VCaP (cell line): Measurements from ENCODE around the gene DOCK4.
A peak's percentile ranks its signal among the peaks of the same experiment; 100 is the strongest.

Source experiments
- H3K27ac ChIP-seq: fragments of 450-650 bp; 2 replicates; pipeline ENCODE4 v1.5.1; 2017
- CTCF ChIP-seq: fragments of 450-650 bp; conservative IDR thresholded peaks from 2 replicates; pipeline ENCODE4 v1.5.1; 2017; ENCODE audit warnings: mild to moderate bottlenecking, moderate library complexity

Gene DOCK4

DNA sequence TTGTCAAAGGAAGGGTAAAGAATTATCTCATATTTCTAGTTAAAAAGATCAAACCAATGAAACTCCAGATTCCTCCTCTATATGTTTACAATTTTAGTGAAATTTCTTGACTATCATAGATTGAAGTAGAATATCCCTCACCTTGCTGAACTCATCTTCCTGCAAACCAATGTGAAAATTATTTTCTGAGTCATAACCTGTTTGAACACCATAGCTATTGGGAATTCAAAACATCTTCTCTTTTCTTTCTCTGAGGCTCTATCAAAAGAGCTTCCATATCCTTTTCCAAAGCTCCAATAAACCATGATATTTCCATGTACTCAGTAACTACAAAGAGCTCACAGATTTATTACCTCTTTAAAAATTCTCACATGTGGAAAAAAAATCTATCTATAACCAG is 134.3 kb downstream of the DOCK4 start:
- H3K27ac ChIP-seq = no peak overlapping the region
- no peak for TF ChIP-seq CTCF

DNA sequence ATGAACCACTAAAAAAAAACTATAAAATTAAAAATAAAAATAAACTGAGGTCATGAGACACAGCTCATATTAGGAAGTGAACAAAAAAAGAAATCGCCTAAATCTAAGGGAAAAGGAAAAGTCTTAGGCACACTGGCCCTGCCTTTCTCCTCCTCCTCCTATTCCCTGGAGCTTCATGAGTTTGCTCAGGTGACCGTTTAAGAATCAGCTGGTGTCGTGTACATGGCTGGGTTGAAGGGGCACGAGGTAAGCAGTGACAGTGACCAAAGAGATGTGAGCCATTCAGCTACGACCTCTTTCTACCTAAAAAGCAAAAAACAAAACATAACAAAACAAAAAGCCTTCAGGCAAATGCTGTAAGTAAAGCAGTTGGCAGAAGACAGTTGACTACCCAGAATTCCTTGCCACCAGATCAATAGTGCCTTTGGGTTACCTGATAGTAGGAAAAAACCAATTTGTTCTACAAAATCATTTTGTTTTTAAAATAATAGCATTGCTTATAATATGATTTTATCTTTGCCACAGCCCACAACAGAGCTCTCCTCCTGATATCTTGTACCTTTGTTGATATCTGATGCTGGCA is 135.4 kb downstream of the DOCK4 start:
- TF ChIP-seq CTCF = no peak
- no peak overlapping the region for H3K27ac ChIP-seq

- TF ChIP-seq CTCF = no peak
- H3K27ac ChIP-seq = no peak overlapping the region
Measured at GRCh38 chr7:112069879-112070321, 136.3 kb downstream of the DOCK4 start.

DNA sequence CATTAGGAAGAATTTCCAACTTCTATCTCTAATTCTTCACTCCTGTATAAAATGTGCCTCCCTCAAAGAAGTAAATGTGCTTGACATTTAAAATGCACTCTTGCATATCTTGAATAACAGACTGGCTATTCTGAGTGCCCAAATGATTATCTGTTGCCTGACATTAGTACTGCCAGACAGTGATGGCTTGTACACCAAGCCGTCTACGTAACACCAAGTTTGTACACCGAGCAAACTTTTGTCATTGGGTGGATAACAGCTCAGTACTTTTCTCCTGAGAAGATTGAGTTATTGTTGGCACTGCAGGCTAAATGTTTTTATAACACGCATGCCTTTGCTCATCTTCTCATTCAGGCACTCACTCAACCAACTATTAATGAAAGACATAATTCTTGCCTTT is 137.2 kb downstream of the DOCK4 start:
- no peak overlapping the region for H3K27ac ChIP-seq
- TF ChIP-seq CTCF = no peak

GRCh38 chr7:112067632-112068540 is 138.3 kb downstream of the DOCK4 start:
- peak overlapping the region; percentile 48 for H3K27ac ChIP-seq
- TF ChIP-seq CTCF = no peak

GRCh38 chr7:112067200-112067599 is 139.0 kb downstream of the DOCK4 start:
- no peak for TF ChIP-seq CTCF
- H3K27ac ChIP-seq = peak overlapping the region; percentile 48

DNA sequence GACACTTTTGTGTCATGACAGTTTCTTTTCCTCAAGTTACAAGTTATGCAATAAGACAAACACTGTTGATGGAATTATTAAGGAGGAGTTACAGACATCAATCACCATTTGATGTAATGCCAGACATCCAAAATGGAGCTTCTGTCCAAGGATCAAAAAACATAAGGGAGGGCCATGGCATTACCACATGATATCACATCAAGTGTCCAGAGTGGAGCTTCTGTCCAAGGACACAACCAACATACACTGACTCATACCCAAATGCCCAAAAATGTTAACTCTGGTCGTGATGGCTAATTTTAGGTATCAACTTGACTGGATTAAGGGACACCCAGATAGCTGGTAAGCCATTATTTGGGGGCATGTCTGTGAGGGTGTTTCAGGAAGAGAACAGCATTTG is 140.4 kb downstream of the DOCK4 start:
- H3K27ac ChIP-seq = no peak overlapping the region
- TF ChIP-seq CTCF = no peak
